GM23338 (cell line): ENCODE data around the gene VPS8. TPM values are rescaled to one million over a fixed set of nuclear protein-coding genes. Genes with fewer than 3 reads are reported as not detected.

ENCODE experiments used
- ATAC-seq: fragments of 200-7000 bp; cut with Tn5 transposase; 3 replicates; pipeline ENCODE4 v1.9.1; 2020
- DNase-seq: peaks from one replicate; pipeline ENCODE4 v3.0.0-alpha.2; 2015; ENCODE audit warnings: low spot score
- H2AFZ ChIP-seq: fragments of 200-600 bp; sonication (generic); 2 replicates; pipeline ENCODE4 v1.8.0; 2016; ENCODE audit warnings: antibody characterized with exemption, mild to moderate bottlenecking, moderate library complexity
- H3F3A ChIP-seq: fragments of 200-600 bp; sonication (generic); replicated peaks from 2 replicates; pipeline ENCODE4 v1.8.0; 2017; ENCODE audit warnings: antibody characterized with exemption, mixed run types, low read depth
- H3K27ac ChIP-seq: fragments of 200-600 bp; sonication (generic); 2 replicates; pipeline ENCODE4 v1.6.1; 2016; ENCODE audit warnings: low read depth
- H3K27me3 ChIP-seq: fragments of 200-600 bp; sonication (generic); 2 replicates; pipeline ENCODE4 v1.8.0; 2016; ENCODE audit warnings: mild to moderate bottlenecking, mixed run types, moderate library complexity; ENCODE audit not compliant: insufficient read depth
- H3K36me3 ChIP-seq: fragments of 200-600 bp; sonication (generic); 2 replicates; pipeline ENCODE4 v1.8.0; 2016; ENCODE audit warnings: mild to moderate bottlenecking; ENCODE audit not compliant: insufficient read depth
- H3K4me1 ChIP-seq: fragments of 200-600 bp; sonication (generic); 2 replicates; pipeline ENCODE4 v1.8.0; 2016; ENCODE audit warnings: mild to moderate bottlenecking, moderate library complexity; ENCODE audit not compliant: insufficient read depth
- H3K4me2 ChIP-seq: fragments of 200-600 bp; sonication (generic); 2 replicates; pipeline ENCODE4 v1.7.1; 2017; ENCODE audit warnings: mixed run types
- H3K4me3 ChIP-seq: fragments of 200-600 bp; sonication (generic); 2 replicates; pipeline ENCODE4 v1.6.1; 2016; ENCODE audit warnings: mixed run types
- H3K79me2 ChIP-seq: fragments of 200-600 bp; sonication (generic); replicated peaks from 2 replicates; pipeline ENCODE4 v1.8.0; 2017; ENCODE audit warnings: mild to moderate bottlenecking; ENCODE audit not compliant: insufficient read depth
- H3K9me2 ChIP-seq: fragments of 200-600 bp; sonication (generic); 2 replicates; pipeline ENCODE4 v1.8.0; 2017; ENCODE audit not compliant: insufficient read depth
- H4K20me1 ChIP-seq: fragments of 200-600 bp; sonication (generic); replicated peaks from 2 replicates; pipeline ENCODE4 v1.8.0; 2017; ENCODE audit warnings: mild to moderate bottlenecking; ENCODE audit not compliant: insufficient read depth
- H3K27ac Mint-ChIP-seq: 2 replicates; pipeline ENCODE4 v1.8.0; 2020; ENCODE audit warnings: inconsistent platforms, mild to moderate bottlenecking, moderate library complexity, mixed read lengths
- H3K27me3 Mint-ChIP-seq: 3 replicates; pipeline ENCODE4 v1.8.0; 2022; ENCODE audit warnings: low read depth, mild to moderate bottlenecking, moderate library complexity, mixed read lengths, inconsistent platforms; ENCODE audit not compliant: insufficient read depth, poor library complexity
- H3K36me3 Mint-ChIP-seq: 3 replicates; pipeline ENCODE4 v1.8.0; 2021; ENCODE audit warnings: low read depth, mild to moderate bottlenecking, inconsistent platforms, moderate library complexity, mixed read lengths
- H3K4me1 Mint-ChIP-seq: 3 replicates; pipeline ENCODE4 v1.8.0; 2020; ENCODE audit warnings: mild to moderate bottlenecking, inconsistent platforms, mixed read lengths
- H3K4me3 Mint-ChIP-seq: 3 replicates; pipeline ENCODE4 v1.8.0; 2021; ENCODE audit warnings: moderate library complexity, mild to moderate bottlenecking, inconsistent platforms, mixed read lengths
- H3K9me3 Mint-ChIP-seq: 3 replicates; pipeline ENCODE4 v1.8.0; 2020; ENCODE audit warnings: moderate library complexity, mild to moderate bottlenecking, inconsistent platforms, mixed read lengths
- EZH2 ChIP-seq: fragments of 200-600 bp; sonication (generic); IDR thresholded peaks from one replicate; pipeline ENCODE4 v1.8.0; 2017; ENCODE audit warnings: antibody characterized with exemption, mild to moderate bottlenecking, low read depth; ENCODE audit not compliant: unreplicated experiment
- ZNF331 ChIP-seq: fragments of 250-450 bp; sonication (Bioruptor Pico); IDR thresholded peaks from 2 replicates; pipeline ENCODE4 v1.5.0; 2020; ENCODE audit warnings: low read depth, mild to moderate bottlenecking, moderate library complexity
- polyA plus RNA-seq: library from polyadenylated mRNA; unstranded; fragments of >200 nt; fragmentation: Nextera tagmentation; extraction: Ambion mirVana; gene quantifications from 2 replicates; pipeline ENCODE4 v1.2.1, GENCODE V29; 2016
- total RNA-seq: library from RNA; depleted of rRNA; stranded (reverse); fragments of >200 nt; shearing (Covaris generic); gene quantifications from 2 replicates; pipeline ENCODE4 v1.2.3, GENCODE V29; 2014
- TF ChIP-seq, protein P1 (sequence below): fragments of 250-450 bp; sonication (Bioruptor Pico); IDR thresholded peaks from 2 replicates; pipeline ENCODE4 v1.5.0; 2020; ENCODE audit warnings: mild to moderate bottlenecking, moderate library complexity
- TF ChIP-seq, protein P2 (sequence below): IDR thresholded peaks from one replicate; pipeline ENCODE4 v1.6.1; 2018; ENCODE audit warnings: antibody characterized with exemption; ENCODE audit not compliant: unreplicated experiment

VPS8 gene
- total and polyA plus RNA-seq, 2 experiments from 2014 or later: 17.3 to 45.5 TPM

DNA sequence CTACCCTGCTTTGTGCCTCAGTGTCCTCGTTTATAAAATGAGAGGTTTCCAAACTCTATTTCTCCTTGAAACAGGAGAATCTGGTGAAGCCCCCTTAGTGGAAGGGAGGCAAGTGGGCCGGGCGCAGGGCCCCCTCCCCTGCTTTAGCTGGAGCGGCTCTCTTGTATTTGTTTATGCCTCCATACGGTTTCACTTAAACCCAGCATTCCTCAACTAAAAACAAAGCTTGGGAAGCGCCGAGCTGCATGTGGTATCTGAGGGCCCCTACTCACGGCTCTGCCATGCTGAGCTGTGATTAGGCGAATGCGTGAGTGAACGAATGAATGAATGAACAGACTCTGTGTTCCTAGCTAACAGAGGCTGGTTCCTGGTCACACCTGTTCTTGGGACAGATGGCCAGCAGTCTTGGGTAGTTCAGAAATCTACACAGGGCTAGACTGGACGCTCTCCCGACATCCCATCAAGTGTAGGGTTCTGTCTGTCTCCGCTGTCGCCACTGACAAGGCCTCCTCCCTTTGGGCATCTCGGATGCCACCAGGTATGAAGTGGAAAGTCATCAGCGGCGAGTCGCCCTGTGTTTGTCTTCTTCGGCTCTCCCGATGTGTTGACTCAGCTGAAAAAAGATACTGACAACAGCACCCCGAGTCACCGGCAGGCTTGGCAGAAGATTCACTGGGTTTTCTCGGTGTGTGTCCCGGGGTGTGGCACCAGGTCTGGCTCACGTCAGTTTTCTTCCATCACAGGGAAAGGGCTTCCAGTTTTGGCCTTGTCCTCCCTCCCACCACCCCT, 42.4 kb upstream of the VPS8 start (continued):
- TF ChIP-seq, protein P1, sequence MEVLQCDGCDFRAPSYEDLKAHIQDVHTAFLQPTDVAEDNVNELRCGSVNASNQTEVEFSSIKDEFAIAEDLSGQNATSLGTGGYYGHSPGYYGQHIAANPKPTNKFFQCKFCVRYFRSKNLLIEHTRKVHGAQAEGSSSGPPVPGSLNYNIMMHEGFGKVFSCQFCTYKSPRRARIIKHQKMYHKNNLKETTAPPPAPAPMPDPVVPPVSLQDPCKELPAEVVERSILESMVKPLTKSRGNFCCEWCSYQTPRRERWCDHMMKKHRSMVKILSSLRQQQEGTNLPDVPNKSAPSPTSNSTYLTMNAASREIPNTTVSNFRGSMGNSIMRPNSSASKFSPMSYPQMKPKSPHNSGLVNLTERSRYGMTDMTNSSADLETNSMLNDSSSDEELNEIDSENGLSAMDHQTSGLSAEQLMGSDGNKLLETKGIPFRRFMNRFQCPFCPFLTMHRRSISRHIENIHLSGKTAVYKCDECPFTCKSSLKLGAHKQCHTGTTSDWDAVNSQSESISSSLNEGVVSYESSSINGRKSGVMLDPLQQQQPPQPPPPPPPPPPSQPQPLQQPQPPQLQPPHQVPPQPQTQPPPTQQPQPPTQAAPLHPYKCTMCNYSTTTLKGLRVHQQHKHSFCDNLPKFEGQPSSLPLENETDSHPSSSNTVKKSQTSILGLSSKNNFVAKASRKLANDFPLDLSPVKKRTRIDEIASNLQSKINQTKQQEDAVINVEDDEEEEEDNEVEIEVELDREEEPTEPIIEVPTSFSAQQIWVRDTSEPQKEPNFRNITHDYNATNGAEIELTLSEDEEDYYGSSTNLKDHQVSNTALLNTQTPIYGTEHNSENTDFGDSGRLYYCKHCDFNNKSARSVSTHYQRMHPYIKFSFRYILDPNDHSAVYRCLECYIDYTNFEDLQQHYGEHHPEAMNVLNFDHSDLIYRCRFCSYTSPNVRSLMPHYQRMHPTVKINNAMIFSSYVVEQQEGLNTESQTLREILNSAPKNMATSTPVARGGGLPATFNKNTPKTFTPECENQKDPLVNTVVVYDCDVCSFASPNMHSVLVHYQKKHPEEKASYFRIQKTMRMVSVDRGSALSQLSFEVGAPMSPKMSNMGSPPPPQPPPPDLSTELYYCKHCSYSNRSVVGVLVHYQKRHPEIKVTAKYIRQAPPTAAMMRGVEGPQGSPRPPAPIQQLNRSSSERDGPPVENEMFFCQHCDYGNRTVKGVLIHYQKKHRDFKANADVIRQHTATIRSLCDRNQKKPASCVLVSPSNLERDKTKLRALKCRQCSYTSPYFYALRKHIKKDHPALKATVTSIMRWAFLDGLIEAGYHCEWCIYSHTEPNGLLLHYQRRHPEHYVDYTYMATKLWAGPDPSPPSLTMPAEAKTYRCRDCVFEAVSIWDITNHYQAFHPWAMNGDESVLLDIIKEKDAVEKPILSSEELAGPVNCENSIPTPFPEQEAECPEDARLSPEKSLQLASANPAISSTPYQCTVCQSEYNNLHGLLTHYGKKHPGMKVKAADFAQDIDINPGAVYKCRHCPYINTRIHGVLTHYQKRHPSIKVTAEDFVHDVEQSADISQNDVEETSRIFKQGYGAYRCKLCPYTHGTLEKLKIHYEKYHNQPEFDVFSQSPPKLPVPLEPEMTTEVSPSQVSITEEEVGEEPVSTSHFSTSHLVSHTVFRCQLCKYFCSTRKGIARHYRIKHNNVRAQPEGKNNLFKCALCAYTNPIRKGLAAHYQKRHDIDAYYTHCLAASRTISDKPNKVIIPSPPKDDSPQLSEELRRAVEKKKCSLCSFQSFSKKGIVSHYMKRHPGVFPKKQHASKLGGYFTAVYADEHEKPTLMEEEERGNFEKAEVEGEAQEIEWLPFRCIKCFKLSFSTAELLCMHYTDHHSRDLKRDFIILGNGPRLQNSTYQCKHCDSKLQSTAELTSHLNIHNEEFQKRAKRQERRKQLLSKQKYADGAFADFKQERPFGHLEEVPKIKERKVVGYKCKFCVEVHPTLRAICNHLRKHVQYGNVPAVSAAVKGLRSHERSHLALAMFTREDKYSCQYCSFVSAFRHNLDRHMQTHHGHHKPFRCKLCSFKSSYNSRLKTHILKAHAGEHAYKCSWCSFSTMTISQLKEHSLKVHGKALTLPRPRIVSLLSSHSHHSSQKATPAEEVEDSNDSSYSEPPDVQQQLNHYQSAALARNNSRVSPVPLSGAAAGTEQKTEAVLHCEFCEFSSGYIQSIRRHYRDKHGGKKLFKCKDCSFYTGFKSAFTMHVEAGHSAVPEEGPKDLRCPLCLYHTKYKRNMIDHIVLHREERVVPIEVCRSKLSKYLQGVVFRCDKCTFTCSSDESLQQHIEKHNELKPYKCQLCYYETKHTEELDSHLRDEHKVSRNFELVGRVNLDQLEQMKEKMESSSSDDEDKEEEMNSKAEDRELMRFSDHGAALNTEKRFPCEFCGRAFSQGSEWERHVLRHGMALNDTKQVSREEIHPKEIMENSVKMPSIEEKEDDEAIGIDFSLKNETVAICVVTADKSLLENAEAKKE (CRISPR knock-in tag): no peak
- no peak for TF ChIP-seq ZNF331 (CRISPR knock-in tag)

DNA sequence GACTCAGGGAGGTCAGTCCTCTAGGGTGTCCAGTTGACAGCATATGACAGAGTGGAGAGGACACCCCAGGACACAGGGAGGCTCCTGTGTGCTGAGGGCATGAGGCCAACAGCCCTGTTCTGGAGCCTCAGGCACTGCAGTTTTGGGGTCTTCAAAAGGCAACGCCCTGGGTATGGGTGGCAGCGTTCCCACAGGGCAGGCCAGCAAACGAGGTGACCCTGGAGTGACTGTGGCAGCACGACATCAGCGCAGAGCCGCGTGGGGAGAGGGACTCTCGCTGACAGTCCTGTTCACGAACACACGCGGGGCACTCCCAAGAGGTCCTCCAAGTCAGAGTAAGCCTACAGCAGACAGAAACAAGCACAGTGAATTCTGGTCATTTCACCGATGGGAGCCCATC, 41.4 kb upstream of the VPS8 start:
- no peak overlapping the region for H2AFZ ChIP-seq
- H3K27ac Mint-ChIP-seq: no peak overlapping the region
- ATAC-seq: no peak
- no peaks in the 10 kb centered on the region; the same call in 1 of the 2 replicates for H3K4me1 ChIP-seq
- H3K4me1 Mint-ChIP-seq: peaks cover 22% of the 10 kb centered on the region
- H3K27ac ChIP-seq: no peak overlapping the region
- H3K4me3 Mint-ChIP-seq: no peak overlapping the region
- no peaks in the 10 kb centered on the region for H3K9me2 ChIP-seq
- no peaks in the 10 kb centered on the region for H3K27me3 ChIP-seq
- no peaks in the 10 kb centered on the region for H3K79me2 ChIP-seq
- no peaks in the 10 kb centered on the region for H3K9me3 Mint-ChIP-seq
- no peak overlapping the region for H3K4me2 ChIP-seq
- no peaks in the 10 kb centered on the region for H3K36me3 ChIP-seq
- H4K20me1 ChIP-seq: no peaks in the 10 kb centered on the region
- H3K4me3 ChIP-seq: no peak overlapping the region
- DNase-seq: no peak
- H3F3A ChIP-seq: peaks cover 3% of the 10 kb centered on the region; the same call in 1 of the 2 replicates
- H3K36me3 Mint-ChIP-seq: no peaks in the 10 kb centered on the region
- peaks cover 2% of the 10 kb centered on the region for H3K27me3 Mint-ChIP-seq
- TF ChIP-seq, protein P2, sequence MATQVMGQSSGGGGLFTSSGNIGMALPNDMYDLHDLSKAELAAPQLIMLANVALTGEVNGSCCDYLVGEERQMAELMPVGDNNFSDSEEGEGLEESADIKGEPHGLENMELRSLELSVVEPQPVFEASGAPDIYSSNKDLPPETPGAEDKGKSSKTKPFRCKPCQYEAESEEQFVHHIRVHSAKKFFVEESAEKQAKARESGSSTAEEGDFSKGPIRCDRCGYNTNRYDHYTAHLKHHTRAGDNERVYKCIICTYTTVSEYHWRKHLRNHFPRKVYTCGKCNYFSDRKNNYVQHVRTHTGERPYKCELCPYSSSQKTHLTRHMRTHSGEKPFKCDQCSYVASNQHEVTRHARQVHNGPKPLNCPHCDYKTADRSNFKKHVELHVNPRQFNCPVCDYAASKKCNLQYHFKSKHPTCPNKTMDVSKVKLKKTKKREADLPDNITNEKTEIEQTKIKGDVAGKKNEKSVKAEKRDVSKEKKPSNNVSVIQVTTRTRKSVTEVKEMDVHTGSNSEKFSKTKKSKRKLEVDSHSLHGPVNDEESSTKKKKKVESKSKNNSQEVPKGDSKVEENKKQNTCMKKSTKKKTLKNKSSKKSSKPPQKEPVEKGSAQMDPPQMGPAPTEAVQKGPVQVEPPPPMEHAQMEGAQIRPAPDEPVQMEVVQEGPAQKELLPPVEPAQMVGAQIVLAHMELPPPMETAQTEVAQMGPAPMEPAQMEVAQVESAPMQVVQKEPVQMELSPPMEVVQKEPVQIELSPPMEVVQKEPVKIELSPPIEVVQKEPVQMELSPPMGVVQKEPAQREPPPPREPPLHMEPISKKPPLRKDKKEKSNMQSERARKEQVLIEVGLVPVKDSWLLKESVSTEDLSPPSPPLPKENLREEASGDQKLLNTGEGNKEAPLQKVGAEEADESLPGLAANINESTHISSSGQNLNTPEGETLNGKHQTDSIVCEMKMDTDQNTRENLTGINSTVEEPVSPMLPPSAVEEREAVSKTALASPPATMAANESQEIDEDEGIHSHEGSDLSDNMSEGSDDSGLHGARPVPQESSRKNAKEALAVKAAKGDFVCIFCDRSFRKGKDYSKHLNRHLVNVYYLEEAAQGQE: no peak
- TF ChIP-seq, protein P1 (CRISPR knock-in tag): no peak
- no peak for TF ChIP-seq EZH2
